Stimulated activated CD4-positive, alpha-beta T cell treated with anti-CD3 and anti-CD28 coated beads, Interleukin-4, amount 100 ng/mL, for 48 hours (primary cell): ENCODE data around the gene HESX1.
A peak's percentile ranks its signal among the peaks of the same experiment; 100 is the strongest.

Source experiments
- DNase-seq, 2 donors: peaks; one replicate each; pipeline ENCODE4 v3.0.0-alpha.2; 2020; ENCODE audit warnings: low read depth in 2 of 2

The HESX1 gene

GRCh38 chr3:57168151-57168550 lies 31.6 kb downstream of the HESX1 start:
- DNase-seq: no peak

GRCh38 chr3:57166660-57167059 lies 33.1 kb downstream of the HESX1 start:
- no peak for DNase-seq

DNA sequence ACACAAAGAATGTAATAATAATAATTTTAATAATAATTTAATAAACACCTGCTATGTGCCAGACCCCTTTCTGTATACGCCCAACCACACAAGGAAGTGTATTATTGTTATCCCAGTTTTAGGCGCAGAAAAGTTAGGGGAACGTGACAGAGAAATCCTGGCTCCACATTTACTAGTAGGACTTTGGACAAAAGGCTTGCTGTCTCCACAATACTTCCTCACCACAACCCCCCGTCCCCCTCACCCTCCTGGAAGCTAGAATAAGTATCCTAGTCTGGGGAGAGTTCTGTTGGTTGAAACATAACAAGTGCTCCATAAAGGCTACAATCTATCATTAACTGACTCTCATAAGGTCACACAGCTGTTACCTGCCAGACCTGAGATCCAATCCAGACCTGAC lies 34.1 kb downstream of the HESX1 start:
- no peak for DNase-seq

DNA sequence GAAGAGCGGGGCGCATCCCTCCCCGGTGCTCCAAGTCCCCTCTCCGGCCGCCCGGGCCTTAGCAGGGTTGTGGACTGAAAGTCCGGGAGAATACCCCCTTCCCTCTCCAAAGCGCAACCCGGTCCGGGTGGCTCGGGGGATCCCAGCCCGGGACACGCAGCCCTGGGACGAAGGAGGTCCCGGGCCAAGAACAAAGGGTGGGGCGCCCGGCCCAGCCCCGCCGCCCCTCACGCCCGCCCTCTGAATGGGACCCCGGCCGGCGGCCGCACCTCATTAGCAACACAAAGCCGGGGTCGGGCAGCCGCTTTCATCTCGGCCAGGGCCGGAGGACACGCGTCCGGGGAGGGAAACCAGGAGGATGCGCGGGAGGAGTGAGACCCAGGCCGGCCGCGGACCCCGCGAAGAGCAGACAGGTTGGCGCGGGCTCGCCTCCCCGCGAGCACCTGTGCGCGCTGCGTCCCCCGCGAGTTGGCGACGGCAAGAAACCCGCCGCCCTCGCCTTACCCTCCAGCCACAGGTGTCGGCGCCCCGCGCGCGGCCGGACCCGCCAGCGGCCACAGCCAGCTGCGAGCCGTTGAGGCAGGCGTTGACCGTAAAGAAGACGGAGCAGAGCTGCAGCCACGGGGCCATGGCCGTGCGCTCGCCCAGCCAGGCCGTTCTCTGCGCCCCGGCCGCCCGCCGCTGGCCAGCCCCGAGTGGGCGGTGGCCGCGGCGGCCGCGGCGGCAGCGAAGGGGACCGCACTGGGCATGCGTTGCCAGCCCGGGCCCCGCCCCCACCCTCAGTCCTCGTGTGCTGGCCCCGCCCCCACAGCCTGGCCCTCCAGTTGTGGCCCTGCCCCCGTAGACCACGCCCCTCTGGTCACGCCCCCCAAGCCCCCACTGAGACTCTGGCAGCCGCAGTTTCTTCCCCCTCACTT lies 34.9 kb downstream of the HESX1 start, which contains the start of gene IL17RD:
Gene IL17RD (minus strand): TSS at position 697 of the 917 bp plus-strand sequence. CDS start 67 bp downstream, at position 630.
- peak; percentile 54 to 55 for DNase-seq

GRCh38 chr3:57164217-57164656 lies 35.5 kb downstream of the HESX1 start:
- DNase-seq: no peak

- no peak for DNase-seq
Measured at GRCh38 chr3:57163751-57164150, 36.0 kb downstream of the HESX1 start.

GRCh38 chr3:57161915-57162314 lies 37.9 kb downstream of the HESX1 start:
- no peak for DNase-seq

DNA sequence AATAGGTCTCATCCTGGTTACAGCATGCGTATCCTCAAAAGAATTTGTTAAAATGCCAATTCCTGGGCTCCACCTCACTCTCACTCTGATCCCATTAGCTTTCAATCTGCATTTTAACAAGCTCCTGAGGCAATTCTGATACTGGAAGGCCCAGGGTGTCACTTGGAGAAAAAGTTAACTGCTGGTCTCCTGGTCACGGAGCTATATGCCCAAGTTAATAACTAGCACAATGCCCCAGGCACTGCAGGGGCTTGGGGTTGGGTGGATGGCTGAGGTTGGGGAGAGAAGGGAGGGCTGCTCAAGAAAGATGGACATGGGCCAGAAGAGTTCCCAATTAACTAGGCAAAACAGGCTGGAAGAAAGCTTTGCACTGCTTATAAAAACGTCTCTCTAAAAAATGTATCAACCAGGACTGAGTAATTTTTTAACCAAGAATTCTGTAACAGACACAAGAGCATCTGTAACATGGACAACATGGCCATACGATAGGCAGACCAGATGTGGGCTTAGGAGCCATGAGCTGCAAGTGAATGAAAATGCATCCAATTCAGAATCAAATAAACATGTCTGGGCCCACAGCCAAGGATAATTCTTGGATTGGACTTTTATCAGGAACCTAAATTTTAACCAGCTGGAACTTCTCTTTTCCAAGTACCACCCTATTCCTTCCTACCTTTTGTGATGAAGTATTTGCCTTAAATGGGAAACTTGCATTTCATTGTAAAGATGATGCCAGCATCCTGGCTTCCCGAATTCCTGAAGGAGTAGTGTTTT lies 38.8 kb downstream of the HESX1 start:
- no peak for DNase-seq

DNA sequence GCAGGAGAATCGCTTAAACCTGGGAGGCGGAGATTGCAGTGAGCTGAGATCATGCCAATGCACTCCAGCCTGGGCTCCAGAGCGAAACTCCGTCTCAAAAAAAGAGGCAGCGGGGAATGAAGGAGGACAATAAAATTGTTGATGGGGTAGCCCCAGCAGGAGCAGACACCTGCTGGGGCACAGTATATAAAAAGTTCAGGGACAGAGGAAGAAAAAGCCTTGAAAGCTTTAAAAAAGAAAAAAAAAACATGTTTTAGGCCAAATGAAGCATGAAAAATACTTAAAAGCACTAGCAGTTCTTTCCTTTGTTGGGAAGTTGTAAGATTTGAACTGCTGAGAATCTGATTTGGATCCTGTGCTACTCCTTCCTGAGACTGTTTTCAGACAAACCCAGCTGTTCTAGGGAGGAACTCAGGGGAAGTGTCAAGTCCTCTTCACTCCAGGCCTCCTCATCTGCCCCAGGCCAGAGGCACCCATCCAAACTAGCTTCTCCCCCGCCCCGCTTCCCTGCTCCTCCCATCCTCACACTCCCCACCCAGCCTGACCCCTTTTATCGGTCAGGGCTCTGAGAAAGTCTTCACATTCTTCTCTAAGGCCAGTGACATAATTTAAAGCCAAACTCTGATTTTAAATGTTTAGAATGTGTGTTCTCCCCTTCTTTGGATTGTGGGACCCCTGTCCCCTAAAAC lies 39.6 kb downstream of the HESX1 start:
- no peak for DNase-seq

- DNase-seq: no peak
Measured at GRCh38 chr3:57158813-57159738, 40.7 kb downstream of the HESX1 start.

GRCh38 chr3:57158325-57158724 lies 41.5 kb downstream of the HESX1 start:
- no peak for DNase-seq

DNA sequence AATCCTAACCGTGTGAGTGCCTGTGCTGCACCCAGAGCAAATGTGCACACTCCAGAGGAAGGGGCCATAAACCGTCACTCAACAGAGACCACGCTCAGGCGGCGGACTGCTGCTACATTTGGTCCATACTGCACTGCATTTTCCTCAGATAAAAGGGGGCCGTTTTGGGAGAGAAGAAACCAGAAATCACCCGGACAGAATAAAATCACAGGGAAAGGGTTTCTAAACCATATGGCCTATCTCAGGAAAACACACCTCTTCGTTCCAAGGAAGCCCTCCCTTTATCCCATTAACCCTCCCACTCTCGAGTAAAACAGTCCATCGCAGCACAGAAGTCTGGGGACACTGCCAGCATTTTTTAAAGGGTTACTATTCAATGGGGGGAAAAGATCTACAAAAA lies 42.2 kb downstream of the HESX1 start:
- no peak for DNase-seq

DNA sequence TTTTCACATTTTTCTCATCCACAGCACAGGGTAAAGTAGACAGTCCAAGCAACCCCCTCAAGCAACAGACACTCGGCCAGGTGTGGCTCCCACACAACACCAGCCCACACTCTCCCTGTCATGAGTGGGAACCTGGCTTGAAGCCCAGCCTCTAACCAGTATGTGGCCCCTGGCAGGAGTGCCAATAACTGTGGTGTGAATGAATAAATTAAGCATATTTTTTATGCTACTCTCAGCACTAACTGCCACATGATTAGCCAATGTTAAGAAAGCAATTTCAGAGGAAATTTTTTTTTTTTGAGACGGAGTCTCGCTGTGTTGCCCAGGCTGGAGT lies 44.5 kb downstream of the HESX1 start:
- DNase-seq: no peak

- DNase-seq: no peak
Measured at GRCh38 chr3:57154470-57155309, 45.1 kb downstream of the HESX1 start.

GRCh38 chr3:57152151-57153143 lies 47.3 kb downstream of the HESX1 start:
- DNase-seq: no peak

GRCh38 chr3:57151749-57152148 lies 48.0 kb downstream of the HESX1 start:
- DNase-seq: no peak

DNA sequence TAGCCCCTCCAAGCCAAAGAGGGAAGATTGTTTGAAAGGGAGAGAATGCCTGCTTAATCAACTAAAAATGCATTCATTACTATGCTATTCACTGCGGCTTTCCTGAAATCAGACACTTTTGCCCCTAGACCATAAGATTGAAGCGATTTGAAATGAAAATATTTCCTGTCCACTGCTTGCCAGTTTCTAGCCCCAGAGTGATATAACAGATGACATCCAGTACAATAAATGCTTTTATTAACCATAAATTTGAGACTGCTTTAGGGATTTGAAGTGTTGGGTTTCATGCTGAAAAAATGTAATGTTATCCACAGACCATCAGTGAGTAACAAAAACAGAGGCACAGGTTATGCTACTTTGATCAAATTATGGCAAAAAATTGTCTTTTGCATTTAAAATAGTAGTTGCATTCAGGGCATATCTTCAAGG lies 48.7 kb downstream of the HESX1 start:
- no peak for DNase-seq

DNA sequence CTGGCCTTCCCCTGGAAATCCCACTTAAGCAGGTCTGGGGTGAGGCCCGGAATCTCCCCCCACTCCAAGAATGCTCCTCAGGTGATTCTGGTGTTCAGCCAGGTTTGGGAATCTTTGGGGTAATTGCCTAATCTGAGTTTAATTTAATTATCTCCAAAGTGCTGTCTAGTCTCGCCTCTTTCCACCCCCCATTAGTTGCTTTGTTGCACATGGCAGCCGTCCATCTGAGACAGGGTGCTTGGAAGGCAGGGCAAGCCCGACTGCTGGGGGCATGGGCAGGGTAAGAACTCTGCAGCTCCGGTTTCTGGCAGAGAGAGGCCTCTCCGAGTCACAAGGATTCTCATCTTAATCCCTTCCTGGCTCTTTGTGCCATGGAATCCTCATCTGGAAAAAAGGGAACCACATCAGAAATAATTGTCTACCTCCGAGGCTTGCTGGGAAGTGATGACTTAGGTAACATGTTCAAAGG lies 49.6 kb downstream of the HESX1 start:
- no peak for DNase-seq
